SKM-1 (cell line): Measurements from ENCODE around the gene ITPRIPL1.

Source experiments
- DNase-seq: peaks from one replicate; lab custom pipeline; 2025; ENCODE audit not compliant: unreplicated experiment; lab: John Stamatoyannopoulos, UW

ITPRIPL1 gene

DNA sequence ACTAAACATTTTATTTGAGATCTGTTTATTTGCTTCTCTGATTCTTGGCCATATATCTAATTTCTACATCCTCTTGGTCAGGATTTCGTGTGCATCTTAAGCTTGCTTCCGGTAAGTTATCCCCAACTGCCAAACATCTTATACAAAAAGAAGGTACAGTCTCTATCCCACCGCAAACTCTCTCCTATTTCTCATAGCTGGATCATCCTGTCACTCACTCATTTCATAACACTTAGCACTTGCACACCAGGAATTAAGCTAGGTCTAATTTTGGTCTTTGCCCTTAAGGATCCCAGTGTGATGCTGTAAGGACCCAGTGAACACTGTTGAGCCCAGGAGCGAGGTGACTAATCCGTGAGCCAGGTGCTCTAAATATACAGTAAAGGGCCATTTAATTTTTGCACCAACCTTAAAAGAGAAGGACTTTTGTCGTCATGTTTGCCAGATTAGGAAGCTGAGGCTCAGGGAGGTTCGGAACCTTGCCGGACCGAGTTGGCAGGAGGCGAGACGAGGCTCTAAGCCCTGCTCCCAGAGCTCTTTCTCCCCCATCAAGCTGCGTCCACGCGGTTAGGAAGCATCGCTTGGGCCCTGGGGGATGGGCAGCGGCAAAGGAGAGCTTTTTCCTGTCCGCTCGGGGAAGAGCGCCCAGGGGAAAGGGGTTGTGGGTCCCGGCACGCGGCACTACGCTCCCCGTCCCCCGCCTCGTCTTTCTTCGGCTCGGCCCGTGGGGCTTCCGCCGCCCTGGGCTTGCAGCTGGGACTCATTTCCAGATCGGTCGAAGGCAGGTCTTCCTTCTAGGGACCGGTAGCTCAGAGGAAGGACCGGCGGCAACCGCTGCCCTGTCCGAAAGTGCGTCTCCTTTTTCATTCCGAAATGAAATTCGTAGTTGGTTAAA is 4.1 kb upstream of the ITPRIPL1 start:
- peak; percentile 31 for DNase-seq

DNA sequence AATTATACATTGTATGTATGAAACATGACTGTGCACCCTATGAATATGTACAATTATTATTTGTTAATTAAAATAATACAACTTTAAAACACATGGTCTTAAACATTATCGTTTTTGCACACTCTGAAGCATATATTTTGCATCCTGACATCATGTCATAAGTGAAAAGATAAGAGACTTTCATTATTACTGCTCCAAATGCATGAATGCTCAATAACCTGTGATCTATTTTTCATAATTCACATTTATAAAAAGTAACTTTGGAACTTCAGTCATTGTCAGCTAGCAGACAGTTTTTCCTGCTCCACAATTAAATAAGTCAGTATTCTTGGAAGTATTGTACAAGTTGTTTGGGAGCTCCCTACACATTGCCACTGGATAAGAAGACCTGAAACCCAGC is 1.3 kb upstream of the ITPRIPL1 start:
- no peak for DNase-seq

DNA sequence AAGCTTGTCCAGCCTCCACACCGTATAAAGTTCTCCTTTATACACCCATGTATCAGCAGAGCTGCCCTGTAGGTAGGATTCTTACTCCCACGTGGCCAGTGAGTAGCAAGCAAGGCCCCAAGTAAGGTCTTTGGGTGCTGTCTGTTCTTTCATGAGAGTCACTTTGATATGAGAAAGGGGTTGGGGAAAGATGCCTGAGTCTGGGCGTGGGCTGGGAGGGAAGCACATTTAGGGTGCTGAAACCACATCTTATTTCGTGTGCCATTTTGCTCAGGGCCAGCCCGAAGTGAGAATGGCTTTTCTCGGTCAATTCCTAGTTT is 436 bp upstream of the ITPRIPL1 start:
- DNase-seq = no peak

GRCh38 chr2:96325884-96326255 is 753 bp downstream of the ITPRIPL1 start:
- no peak for DNase-seq

DNA sequence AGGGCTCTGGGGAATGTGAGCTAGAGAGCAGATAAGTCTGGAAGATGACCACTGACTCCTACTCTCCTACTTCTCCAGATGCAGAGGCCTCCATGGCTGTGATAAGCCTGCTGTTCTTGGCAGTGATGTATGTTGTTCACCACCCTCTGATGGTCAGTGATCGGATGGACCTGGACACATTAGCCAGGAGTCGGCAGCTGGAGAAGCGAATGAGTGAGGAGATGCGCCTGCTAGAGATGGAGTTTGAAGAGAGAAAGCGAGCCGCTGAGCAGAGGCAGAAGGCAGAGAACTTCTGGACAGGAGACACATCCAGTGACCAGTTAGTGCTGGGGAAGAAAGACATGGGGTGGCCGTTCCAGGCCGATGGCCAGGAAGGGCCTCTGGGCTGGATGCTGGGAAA is 1.4 kb downstream of the ITPRIPL1 start:
- DNase-seq = no peak

DNA sequence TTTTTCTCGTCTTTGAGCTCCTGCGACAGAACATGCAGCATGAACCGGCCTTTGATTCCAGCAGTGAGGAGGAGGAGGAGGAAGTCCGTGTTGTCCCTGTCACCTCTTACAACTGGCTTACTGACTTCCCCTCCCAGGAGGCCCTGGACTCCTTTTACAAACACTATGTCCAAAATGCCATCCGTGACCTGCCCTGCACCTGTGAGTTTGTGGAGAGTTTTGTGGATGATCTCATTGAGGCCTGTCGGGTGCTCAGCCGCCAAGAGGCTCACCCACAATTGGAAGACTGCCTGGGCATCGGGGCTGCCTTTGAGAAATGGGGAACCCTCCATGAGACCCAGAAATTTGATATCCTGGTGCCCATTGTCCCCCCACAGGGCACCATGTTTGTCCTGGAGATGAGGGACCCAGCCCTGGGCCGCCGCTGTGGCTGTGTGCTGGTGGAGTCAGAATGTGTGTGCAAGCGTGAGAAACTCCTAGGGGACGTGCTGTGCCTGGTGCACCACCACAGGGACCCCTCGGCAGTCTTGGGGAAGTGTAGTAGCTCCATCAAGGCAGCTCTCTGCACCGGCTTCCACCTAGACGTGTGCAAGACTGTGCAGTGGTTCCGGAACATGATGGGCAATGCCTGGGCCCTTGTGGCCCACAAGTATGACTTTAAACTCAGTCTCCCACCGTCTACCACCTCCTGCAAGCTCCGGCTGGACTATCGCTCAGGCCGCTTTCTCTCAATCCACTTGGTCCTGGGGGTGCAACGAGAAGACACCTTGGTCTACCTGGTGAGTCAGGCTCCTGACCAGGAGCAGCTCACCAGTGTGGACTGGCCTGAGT is 2.1 kb downstream of the ITPRIPL1 start:
- DNase-seq = no peak

DNA sequence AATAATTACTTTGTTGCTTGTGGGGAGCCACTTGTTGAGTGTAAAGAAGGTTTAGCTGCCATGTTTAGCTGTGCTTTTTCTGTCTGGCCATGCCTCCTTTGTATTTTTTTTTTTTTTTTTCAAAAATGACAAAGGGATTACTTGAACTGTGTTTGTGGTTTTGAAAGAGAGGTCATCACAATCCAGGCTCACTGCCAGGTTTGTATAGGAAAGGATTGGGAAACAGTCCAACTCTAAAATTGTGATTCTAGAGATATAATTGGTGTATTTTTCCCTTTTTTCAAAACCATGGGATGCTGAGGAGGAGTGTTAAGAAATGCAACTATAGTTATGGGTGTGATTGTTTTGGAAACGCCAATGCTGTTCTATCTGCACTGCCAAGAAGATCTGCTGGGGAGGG is 4.3 kb downstream of the ITPRIPL1 start:
- DNase-seq = no peak

DNA sequence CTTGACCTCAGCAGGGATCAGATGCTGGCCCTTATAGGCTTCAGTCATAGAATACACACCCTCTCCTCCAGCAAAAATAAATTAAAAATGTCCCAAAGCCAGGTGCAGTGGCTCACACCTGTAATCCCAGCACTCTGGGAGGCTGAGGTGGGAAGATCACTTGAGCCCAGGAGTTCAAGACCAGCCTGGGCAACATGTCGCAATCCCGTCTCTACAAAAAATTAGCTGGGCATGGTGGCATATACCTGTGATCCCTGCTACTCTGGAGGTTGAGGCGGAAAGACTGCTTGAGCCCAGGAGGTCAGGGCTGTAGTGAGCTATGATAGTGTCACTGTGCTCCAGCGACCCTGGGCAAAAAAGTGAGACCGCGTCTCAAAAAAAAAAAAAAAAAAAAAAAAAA is 4.8 kb downstream of the ITPRIPL1 start:
- DNase-seq = no peak

DNA sequence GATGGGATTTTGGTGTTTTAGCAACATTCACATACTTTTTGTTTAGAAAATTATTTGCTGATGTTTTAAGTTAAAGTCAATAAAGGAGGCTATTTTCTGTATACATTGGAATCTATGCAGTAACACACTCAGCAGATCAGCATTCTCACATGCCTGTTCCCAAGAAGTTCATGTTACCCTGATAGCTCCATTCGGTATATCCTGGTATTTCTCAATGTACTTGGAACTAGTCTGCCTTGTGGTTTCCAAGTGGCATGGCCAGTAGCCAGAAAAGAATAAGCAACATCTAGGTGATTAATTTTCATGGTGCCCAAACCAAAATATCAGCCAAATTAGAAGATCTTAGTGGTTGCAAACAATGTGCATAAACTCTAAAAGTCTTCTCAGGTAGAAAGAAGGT is 5.3 kb downstream of the ITPRIPL1 start:
- no peak for DNase-seq

DNA sequence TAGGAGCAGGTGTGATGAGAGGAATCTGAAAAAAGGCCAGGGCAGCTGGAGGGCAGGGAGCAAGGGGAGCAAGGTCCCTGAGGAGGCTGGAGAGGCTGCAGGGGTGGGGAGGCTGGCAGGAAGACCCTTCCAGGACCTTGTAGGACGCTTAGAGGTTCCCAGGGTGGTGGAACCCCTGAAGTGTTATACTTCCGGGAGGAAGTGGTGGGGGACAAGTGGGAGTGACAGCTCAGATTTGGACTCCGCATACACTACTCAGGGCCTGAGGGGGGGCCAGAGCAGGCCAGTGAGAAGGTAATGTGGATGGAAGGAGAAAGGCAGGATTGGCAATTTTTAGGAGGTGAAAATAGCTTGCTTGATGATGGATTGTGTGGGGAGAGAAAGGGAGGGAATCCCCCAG is 8.6 kb downstream of the ITPRIPL1 start:
- DNase-seq = no peak

GRCh38 chr2:96336104-96336775 is 11.1 kb downstream of the ITPRIPL1 start:
- no peak for DNase-seq

DNA sequence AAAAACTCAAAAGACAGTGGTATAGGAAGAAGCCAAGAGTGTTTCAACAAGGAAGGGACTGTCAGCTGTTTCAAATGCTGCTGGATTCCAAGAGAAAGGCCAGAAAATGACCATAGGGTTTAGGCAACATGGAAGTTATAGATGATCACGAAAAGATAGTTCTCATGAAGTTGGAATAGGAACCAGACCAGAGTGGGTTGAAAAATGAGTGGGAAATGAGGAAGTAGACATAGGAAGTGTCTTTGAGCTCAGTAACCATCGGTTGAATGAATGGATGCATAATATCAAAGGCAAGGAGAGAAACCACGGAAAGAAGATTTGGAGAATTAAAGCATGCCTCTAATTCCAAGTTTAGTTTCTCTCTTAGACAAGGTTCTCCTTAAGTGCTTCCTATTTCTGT is 11.8 kb downstream of the ITPRIPL1 start:
- peak; percentile 21 for DNase-seq

GRCh38 chr2:96340493-96341414 is 15.6 kb downstream of the ITPRIPL1 start:
- no peak for DNase-seq

GRCh38 chr2:96341641-96342040 is 16.5 kb downstream of the ITPRIPL1 start:
- DNase-seq = no peak

DNA sequence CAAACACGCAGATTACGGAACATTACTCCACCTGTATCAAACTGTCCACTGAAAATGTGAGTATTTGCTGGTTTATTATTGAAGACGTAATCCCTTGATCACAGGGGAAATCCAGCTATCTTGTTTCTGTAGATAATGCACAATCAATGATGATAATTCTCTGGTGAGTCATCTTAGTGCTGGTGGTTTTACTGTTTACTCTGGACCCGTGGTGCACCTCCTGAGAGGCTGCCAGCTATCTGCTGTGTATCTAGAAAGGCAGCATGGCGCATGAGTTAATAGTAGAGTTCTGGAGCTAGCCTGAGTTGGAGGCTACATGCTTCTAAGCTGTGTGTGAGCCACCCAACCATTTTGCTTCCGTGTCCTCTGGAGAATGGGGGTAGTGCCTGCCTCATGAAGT is 17.0 kb downstream of the ITPRIPL1 start:
- DNase-seq = no peak

DNA sequence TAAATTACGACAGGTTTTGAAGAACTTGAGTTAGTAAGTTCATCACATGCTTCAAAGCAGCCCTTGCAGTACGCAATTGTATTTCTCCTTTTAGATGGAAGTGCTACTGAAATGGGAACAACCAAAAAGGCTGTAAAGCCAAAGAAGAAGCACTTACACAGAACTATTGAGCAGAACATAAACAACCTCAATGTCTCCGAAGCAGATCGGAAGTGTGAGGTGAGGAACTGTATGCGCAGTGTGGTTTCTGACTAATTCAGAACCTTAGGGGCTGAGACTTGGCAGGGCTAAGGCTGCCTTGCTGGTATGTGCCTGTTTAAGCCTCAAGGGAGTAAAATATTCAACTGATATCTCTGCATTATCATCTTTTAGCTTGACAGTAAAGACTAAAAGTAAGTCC is 18.9 kb downstream of the ITPRIPL1 start:
- DNase-seq = no peak

DNA sequence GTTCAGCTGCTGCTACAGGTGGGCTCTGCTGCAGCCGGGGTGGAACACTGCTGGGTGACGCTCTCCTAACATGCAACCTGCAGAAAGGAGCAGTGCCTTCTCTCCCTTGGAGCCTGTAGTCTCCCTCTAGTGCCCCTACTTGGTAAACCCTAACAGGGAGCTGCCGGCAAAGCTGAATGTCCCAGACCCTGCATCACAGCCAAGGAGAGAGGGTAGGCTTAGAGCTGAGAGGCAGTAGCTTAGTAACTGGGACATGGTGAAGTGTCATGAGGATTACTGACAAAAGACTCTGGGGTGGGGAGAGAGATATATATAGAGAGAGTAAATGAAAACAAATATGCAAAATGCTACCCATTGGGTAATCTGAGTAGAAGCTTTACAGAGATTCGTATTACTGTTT is 20.3 kb downstream of the ITPRIPL1 start:
- DNase-seq = no peak

- no peak for DNase-seq
These were observed 20.8 kb downstream of the ITPRIPL1 start for GRCh38 chr2:96345868-96346462.

DNA sequence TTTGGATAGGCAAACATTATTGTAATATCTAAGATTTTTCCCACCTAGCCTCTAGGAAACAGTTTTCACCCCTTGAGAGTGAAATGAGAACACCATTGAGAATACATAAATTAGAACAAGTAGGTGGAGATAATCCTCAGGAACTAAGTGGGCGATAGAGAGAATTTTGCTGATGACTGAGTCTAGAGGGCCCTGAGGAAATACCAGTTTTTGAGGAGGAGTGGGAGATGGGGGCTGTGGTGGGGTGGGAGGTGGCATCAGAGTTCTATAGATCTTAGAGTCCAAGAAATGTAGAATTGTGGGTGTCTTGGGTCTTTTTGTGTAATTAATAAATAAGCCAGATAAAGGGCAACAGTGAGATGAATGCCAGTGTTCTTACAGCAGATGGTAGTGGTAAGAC is 22.3 kb downstream of the ITPRIPL1 start:
- no peak for DNase-seq

DNA sequence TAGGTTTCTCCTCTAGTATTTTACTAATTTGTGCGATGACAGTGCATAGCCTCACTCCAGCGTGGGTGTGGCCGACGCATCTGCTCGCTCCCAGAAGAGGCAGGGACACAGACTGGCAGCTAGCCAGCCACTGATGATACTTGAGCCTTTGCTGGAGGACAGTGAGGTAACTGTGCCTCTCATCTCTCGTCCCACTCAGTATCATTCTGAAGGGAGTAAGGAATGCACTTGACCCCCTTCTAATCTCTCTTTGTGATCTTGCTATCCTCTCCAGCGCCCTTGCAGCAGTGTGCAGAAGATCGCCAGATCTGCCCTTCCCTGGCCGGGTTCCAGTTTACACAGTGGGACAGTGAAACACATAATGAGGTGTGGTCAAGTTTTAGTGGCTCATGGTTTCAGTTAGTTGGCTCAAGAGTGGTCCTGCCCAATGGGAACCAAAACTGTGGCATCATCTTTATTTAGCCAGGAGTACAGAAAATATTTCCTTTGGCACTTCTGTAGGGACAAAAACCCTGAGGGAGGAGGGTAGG is 28.0 kb downstream of the ITPRIPL1 start:
- DNase-seq = no peak
